Kidney (tissue), 14 donors: ENCODE data around the gene PLCD3. TPM values are rescaled to one million over a fixed set of nuclear protein-coding genes. Genes with fewer than 3 reads are reported as not detected.
A peak's percentile ranks its signal among the peaks of the same experiment; 100 is the strongest.

ENCODE experiments used
- DNase-seq, 5 donors: peaks; one replicate each; pipeline ENCODE4 v3.0.0-alpha.2; 2013 to 2020
- FAIRE-seq: peaks from 2 replicates; lab custom pipeline; 2012; peaks lifted over from hg19 to GRCh38; lab: Jason Lieb, UNC
- H3K27ac ChIP-seq, 2 donors: one replicate each; pipeline ENCODE4 v1.7.0; 2013; ENCODE audit warnings: low read depth in 2 of 2, low read length in 2 of 2, inconsistent platforms in 1 of 2
- H3K27me3 ChIP-seq: one replicate; pipeline ENCODE4 v1.7.1; 2013; ENCODE audit warnings: low read length, inconsistent platforms; ENCODE audit not compliant: control insufficient read depth, insufficient read depth
- H3K36me3 ChIP-seq, 3 donors: one replicate each; pipeline versions ENCODE4 v1.7.0 to v1.7.1; 2013; ENCODE audit warnings: low read length in 3 of 3, control low read depth in 1 of 3, inconsistent platforms in 1 of 3; ENCODE audit not compliant: insufficient read depth in 3 of 3, control insufficient read depth in 2 of 3
- H3K4me1 ChIP-seq, 3 donors: one replicate each; pipeline versions ENCODE4 v1.7.0 to v1.7.1; 2013; ENCODE audit warnings: low read length in 3 of 3, inconsistent platforms in 1 of 3, low read depth in 1 of 3; ENCODE audit not compliant: control insufficient read depth in 2 of 3, insufficient read depth in 2 of 3
- H3K4me3 ChIP-seq, 3 donors: one replicate each; pipeline versions ENCODE4 v1.7.0 to v1.8.1; 2013; ENCODE audit warnings: low read length in 3 of 3, control low read depth in 1 of 3, inconsistent platforms in 1 of 3
- H3K9ac ChIP-seq, 3 donors: one replicate each; pipeline versions ENCODE4 v1.7.0 to v1.7.1; 2013; ENCODE audit warnings: low read length in 3 of 3, control low read depth in 1 of 3, inconsistent platforms in 1 of 3
- H3K9me3 ChIP-seq, 3 donors: one replicate each; pipeline versions ENCODE4 v1.7.0 to v1.7.1; 2013; ENCODE audit warnings: low read length in 3 of 3, control low read depth in 1 of 3, inconsistent platforms in 1 of 3; ENCODE audit not compliant: control insufficient read depth in 2 of 3, insufficient read depth in 1 of 3
- CTCF ChIP-seq: IDR thresholded peaks from 3 replicates; pipeline ENCODE4 v1.5.1; 2012; ENCODE audit warnings: mild to moderate bottlenecking, moderate library complexity, borderline replicate concordance; ENCODE audit not compliant: insufficient read depth; ENCODE audit errors: extremely low read depth
- intact Hi-C: fragments of 100-400 bp; cut with DNase I; formaldehyde crosslinking; loops from one replicate; pipeline ENCODE4 v1.11.1; 2022
- polyA plus RNA-seq: library from polyadenylated mRNA; stranded (reverse); fragments of 350-450 nt; fragmentation: Illumina TruSeq; extraction: RNeasy Lipid Tissue Mini Kit (QIAGEN cat#74804); gene quantifications from one replicate; pipeline ENCODE4 v1.2.3, GENCODE V29; 2014; ENCODE audit warnings: low read depth, low replicate concordance; ENCODE audit not compliant: insufficient read depth
- total RNA-seq: library from RNA; stranded (reverse); fragmentation: NEBNext Ultra II Directional; extraction: Animal tissue kit (Norgen Biotek cat#: 25700); gene quantifications from one replicate; pipeline ENCODE4 v1.2.1, GENCODE V29; 2021
- donor health status: control.
- donor health status: control.
- donor health status: control.
- donor health status: control.
- donor health status: control.
- donor health status: DM: yes; HTN: yes; CAD: no.
- donor health status: Normal renal cell carcinoma (clear cell type).

The PLCD3 gene
- total and polyA plus RNA-seq, 2 donors from 2014 or later = 14.8 to 111 TPM

GRCh38 chr17:45115015-45115625, 17.2 kb downstream of the PLCD3 start:
- intact Hi-C loops = loop anchor here (10.0 kb wide), 1 partner anchor 190 kb away; no protein-coding TSS in a partner anchor
- H3K9me3 ChIP-seq = no peaks in the 10 kb centered on the region
- peaks cover 0 to 5% (median 0%) of the 10 kb centered on the region in 3 donors for H3K4me1 ChIP-seq
- FAIRE-seq (no peak), DNase-seq (no peak)
- no peaks in the 10 kb centered on the region for H3K27me3 ChIP-seq
- H3K4me3 ChIP-seq = no peak overlapping the region
- H3K9ac ChIP-seq = no peak overlapping the region
- no peak for TF ChIP-seq CTCF
- no peaks in the 10 kb centered on the region for H3K36me3 ChIP-seq
- H3K27ac ChIP-seq = no peak overlapping the region

- FAIRE-seq = no peak
- Histone ChIP-seq H3K4me1 (peaks cover 0 to 5% (median 0%) of the 10 kb centered on the region in 3 donors), H3K27me3 (no peaks in the 10 kb centered on the region), H3K27ac (no peak overlapping the region), H3K9me3 (no peaks in the 10 kb centered on the region), H3K36me3 (no peaks in the 10 kb centered on the region), H3K9ac (no peak overlapping the region), H3K4me3 (no peak overlapping the region)
- intact Hi-C loops = loop anchor here (10.0 kb wide), 1 partner anchor 190 kb away; no protein-coding TSS in a partner anchor
- no peak for TF ChIP-seq CTCF
- peak in 3 of 5 donors; percentile 35 to 45 (median 40) for DNase-seq
These were observed 18.0 kb downstream of the PLCD3 start for GRCh38 chr17:45114117-45114932.

DNA sequence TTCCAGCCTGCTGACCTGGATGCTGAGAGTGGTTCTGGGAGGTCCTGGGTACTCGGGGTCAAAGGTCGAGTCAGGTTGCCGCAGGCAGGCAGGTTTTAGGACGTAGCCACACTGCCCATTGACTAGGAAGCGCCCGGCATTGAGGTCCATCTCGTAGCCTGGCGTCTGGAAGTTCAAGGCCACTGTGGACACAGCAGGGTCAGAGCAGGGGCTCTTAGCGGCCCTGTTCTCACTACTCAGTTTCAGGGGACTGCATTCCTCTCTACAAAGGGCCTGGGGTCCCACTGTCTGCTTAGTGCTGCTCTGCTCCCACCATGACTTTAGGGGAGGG, 18.9 kb downstream of the PLCD3 start:
- H3K27ac ChIP-seq = no peak overlapping the region
- H3K9me3 ChIP-seq = no peaks in the 10 kb centered on the region
- H3K36me3 ChIP-seq = no peaks in the 10 kb centered on the region
- FAIRE-seq (no peak), DNase-seq (no peak)
- H3K9ac ChIP-seq = no peak overlapping the region
- no peak overlapping the region for H3K4me3 ChIP-seq
- TF ChIP-seq CTCF = no peak
- H3K27me3 ChIP-seq = no peaks in the 10 kb centered on the region
- intact Hi-C loops = loop anchor here (10.0 kb wide), 1 partner anchor 189 kb away; no protein-coding TSS in a partner anchor
- H3K4me1 ChIP-seq = peaks cover 0 to 5% (median 0%) of the 10 kb centered on the region in 3 donors
